Ramos (cell line): ENCODE results near the gene NXPE4.
"Not testable (repeated sequence)": the region's sequence is repeated elsewhere in the genome, so short reads cannot be mapped to it uniquely, and the experiment has no call there.

Experiments used
- in situ Hi-C: fragments of 300-500 bp; cut with MboI; formaldehyde crosslinking; loops from one replicate; pipeline ENCODE4 v1.14.3; 2022; ENCODE audit warnings: low sequenced_read_pairs; ENCODE audit not compliant: unreplicated experiment

The NXPE4 gene

GRCh38 chr11:114610984-114611944 lies 15.7 kb upstream of the NXPE4 start:
- in situ Hi-C loops: no loop called here

GRCh38 chr11:114610550-114610949 lies 15.0 kb upstream of the NXPE4 start:
- in situ Hi-C loops: no loop called here

GRCh38 chr11:114609429-114609828 lies 13.8 kb upstream of the NXPE4 start:
- in situ Hi-C loops: no loop called here

- in situ Hi-C loops: not testable (repeated sequence)
Observed at GRCh38 chr11:114608605-114609004, 13.0 kb upstream of the NXPE4 start.

GRCh38 chr11:114607753-114608459 lies 12.3 kb upstream of the NXPE4 start:
- in situ Hi-C loops: no loop called here

- in situ Hi-C loops: not testable (repeated sequence)
Observed at GRCh38 chr11:114606802-114607075, 11.2 kb upstream of the NXPE4 start.

GRCh38 chr11:114606003-114606801 lies 10.6 kb upstream of the NXPE4 start:
- in situ Hi-C loops: no loop called here

- in situ Hi-C loops: no loop called here
Observed at GRCh38 chr11:114605370-114605769, 9.8 kb upstream of the NXPE4 start.

GRCh38 chr11:114604886-114605285 lies 9.3 kb upstream of the NXPE4 start:
- in situ Hi-C loops: no loop called here

- in situ Hi-C loops: no loop called here
Observed at GRCh38 chr11:114604179-114604813, 8.7 kb upstream of the NXPE4 start.

- in situ Hi-C loops: not testable (repeated sequence)
Observed at GRCh38 chr11:114603151-114603550, 7.6 kb upstream of the NXPE4 start.

GRCh38 chr11:114598461-114598860 lies 2.9 kb upstream of the NXPE4 start:
- in situ Hi-C loops: loop anchor here (25.0 kb wide), 1 partner anchor 261 kb away; no protein-coding TSS in a partner anchor

GRCh38 chr11:114596175-114596919 lies 761 bp upstream of the NXPE4 start:
- in situ Hi-C loops: loop anchor here (25.0 kb wide), 1 partner anchor 259 kb away; no protein-coding TSS in a partner anchor

- in situ Hi-C loops: loop anchor here (25.0 kb wide), 1 partner anchor 257 kb away; no protein-coding TSS in a partner anchor
Observed at GRCh38 chr11:114594703-114595102, 883 bp downstream of the NXPE4 start.

GRCh38 chr11:114587398-114587953 lies 8.1 kb downstream of the NXPE4 start:
- in situ Hi-C loops: loop anchor here (25.0 kb wide), 1 partner anchor 250 kb away; no protein-coding TSS in a partner anchor

GRCh38 chr11:114586797-114587196 lies 8.8 kb downstream of the NXPE4 start:
- in situ Hi-C loops: loop anchor here (25.0 kb wide), 1 partner anchor 249 kb away; no protein-coding TSS in a partner anchor

- in situ Hi-C loops: no loop called here
Observed at GRCh38 chr11:114571712-114572111, 23.9 kb downstream of the NXPE4 start.

- in situ Hi-C loops: no loop called here
Observed at GRCh38 chr11:114569801-114570200, 25.8 kb downstream of the NXPE4 start.

GRCh38 chr11:114566276-114566675 lies 29.3 kb downstream of the NXPE4 start:
- in situ Hi-C loops: no loop called here
